ENCODE results near the gene C15orf62.

Gene C15orf62

GRCh38 chr15:40769274-40770146, at the start of gene C15orf62:
Gene C15orf62, plus strand, starts transcription at chr15:40769980. Its CDS starts 516 bp downstream, at chr15:40770496.
- no peak within 1 kb of the TSS for H3K4me3 ChIP-seq (ENCODE audit: low read length)
- TF ChIP-seq CTCF (conservative IDR thresholded peaks at IDR 0.05; ENCODE audit: low read length): no peak
- no peak for DNase-seq (ENCODE audit: low read depth)

DNA sequence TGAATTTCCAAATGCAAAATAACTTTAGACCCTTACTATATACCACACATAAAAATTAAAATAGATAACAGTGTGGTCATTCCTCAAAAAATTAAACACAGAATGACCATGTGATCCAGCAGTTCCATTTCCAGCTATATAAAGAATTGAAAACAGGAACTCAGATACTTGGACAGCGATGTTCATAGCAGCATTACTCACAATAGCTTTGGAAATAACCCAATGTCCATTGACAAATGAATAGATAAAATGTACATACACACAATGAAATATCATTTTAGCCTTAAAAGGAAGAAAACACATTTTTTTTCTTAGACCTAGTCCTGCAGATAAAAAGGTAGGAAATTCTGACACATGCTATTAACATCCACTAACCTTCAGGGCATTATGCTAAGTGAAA, 48.1 kb upstream of the C15orf62 start:
- TF ChIP-seq CTCF (conservative IDR thresholded peaks at IDR 0.05; ENCODE audit: low read length): no peak
- DNase-seq (ENCODE audit: low read depth): no peak
- H3K4me3 ChIP-seq (ENCODE audit: low read length): no peak overlapping the region

GRCh38 chr15:40722354-40722753, 47.4 kb upstream of the C15orf62 start:
- H3K4me3 ChIP-seq (ENCODE audit: low read length): no peak overlapping the region
- TF ChIP-seq CTCF (conservative IDR thresholded peaks at IDR 0.05; ENCODE audit: low read length): no peak
- no peak for DNase-seq (ENCODE audit: low read depth)

GRCh38 chr15:40722934-40723333, 46.8 kb upstream of the C15orf62 start:
- H3K4me3 ChIP-seq (ENCODE audit: low read length): no peak overlapping the region
- TF ChIP-seq CTCF (conservative IDR thresholded peaks at IDR 0.05; ENCODE audit: low read length): no peak

DNA sequence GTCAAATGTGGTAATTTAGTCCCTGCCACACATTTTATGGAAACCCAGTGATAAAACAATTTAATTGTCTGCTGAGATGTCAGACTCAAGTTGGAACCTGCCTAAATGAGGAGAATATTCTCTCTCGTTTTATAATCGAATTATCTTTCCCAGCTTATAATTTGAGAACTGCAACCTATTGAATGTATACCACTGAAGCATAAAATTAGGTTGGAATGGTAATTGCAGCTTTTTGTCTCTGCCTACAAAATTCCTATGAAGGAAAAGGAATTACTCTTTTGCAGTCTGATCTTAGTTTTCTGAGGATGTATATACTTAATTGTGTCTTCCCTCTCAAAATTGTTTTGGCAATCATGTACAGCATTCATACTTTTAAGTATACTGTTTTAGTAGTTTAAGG, 45.9 kb upstream of the C15orf62 start:
- DNase-seq (ENCODE audit: low read depth): no peak
- no peak for TF ChIP-seq CTCF (conservative IDR thresholded peaks at IDR 0.05; ENCODE audit: low read length)
- H3K4me3 ChIP-seq (ENCODE audit: low read length): no peak overlapping the region

More at GRCh38 chr15:40722934-40723333, 46.8 kb upstream of the C15orf62 start:
- peak; percentile 24 for DNase-seq (ENCODE audit: low read depth)

GRCh38 chr15:40731034-40731433, 38.7 kb upstream of the C15orf62 start:
- TF ChIP-seq CTCF (conservative IDR thresholded peaks at IDR 0.05; ENCODE audit: low read length): no peak
- no peak for DNase-seq (ENCODE audit: low read depth)

DNA sequence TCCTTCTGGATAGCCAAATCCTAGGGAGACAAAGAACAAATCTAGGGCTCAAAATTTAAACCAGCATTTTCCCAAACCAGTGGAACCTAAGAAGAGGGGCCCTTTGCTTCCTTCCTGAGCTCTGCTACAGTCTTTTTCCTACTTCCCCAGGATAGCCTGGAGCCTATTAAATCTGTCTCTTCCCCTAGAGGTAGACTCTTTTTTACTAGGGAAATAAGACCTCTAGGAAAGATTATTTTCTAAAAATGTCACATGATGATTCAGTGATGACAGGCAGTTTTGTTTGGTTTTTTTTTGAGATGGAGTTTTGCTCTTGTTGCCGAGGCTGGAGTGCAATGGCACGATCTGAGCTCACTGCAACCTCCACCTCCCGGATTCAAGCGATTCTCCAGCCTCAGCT, 33.2 kb upstream of the C15orf62 start:
- no peak overlapping the region for H3K4me3 ChIP-seq (ENCODE audit: low read length)
- no peak for DNase-seq (ENCODE audit: low read depth)
- TF ChIP-seq CTCF (conservative IDR thresholded peaks at IDR 0.05; ENCODE audit: low read length): no peak

More at GRCh38 chr15:40731034-40731433, 38.7 kb upstream of the C15orf62 start:
- H3K4me3 ChIP-seq (ENCODE audit: low read length): no peak overlapping the region

All from AG10803 (cell line).